ENCODE measurements around the gene GSTM1. TPM values are rescaled to one million over a fixed set of nuclear protein-coding genes. Genes with fewer than 3 reads are reported as not detected.

Gene GSTM1
- polyA plus RNA-seq, 1 donor = 1.1 TPM

DNA sequence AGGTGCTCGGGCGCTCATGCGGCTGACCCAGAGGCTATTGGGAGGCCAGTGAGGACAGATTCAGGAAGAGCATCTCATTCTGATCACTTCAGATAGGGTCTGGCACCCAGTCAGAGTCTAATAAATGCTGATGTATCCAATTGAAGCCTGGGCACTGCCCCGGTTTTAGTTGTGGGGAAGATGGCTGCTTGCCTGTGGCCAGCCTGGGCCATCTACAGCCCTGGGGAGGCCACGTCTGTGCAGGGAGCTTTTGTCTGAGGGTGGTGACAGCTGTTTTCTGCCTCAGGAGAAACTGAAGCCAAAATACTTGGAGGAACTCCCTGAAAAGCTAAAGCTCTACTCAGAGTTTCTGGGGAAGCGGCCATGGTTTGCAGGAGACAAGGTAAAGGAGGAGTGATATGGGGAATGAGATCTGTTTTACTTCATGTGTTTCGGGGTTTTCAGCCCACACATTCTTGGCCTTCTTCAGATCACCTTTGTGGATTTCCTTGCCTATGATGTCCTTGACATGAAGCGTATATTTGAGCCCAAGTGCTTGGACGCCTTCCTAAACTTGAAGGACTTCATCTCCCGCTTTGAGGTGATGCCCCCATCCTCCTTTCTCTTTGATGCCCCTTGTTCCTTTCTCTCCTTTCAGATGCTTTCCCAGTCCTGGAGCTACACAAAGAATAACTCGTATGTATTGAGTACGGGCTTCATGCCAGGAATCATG is 27.2 kb downstream of the GSTM1 start:
- no peaks in the 10 kb centered on the region for H3K9me3 ChIP-seq (ENCODE audit: control insufficient read depth, low read depth, low read length)
- no peaks in the 10 kb centered on the region for H3K4me1 ChIP-seq (ENCODE audit: control insufficient read depth, insufficient read depth, low read length)
- no peaks in the 10 kb centered on the region for H3K36me3 ChIP-seq (ENCODE audit: control insufficient read depth, insufficient read depth, low read length)
- WGBS (ENCODE audit: insufficient coverage, low lambda C conversion rate) = 80% methylated on average over 1 of the region's 12 CpGs
- no peak overlapping the region for H3K27ac ChIP-seq (ENCODE audit: low read length)
- H3K4me3 ChIP-seq (ENCODE audit: low read length) = no peak overlapping the region
- peak in 1 of 2 donors; percentile 1 for DNase-seq
- no peaks in the 10 kb centered on the region for H3K27me3 ChIP-seq (ENCODE audit: control insufficient read depth, insufficient read depth, low read length)

DNA sequence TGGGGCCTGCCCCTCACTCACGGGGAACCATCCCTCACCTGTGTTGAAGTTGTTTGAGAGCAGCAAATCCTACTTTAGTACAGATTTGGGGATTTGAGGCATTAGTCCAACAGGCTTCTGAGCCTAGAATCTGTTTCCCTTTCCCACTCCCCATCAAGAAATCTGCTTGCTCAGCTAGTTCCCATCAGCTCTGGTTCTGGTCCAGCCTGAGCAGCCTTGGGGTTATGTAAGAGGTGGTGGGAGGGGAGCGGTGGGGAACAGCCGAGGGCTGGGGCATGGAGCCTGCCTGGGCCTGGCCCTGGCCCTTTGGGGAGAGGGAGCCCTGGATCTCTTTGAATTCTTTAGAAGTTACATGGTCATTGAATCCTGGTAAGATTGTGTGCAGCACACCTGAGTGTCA is 28.5 kb downstream of the GSTM1 start:
- Histone ChIP-seq H3K36me3 (ENCODE audit: control insufficient read depth, insufficient read depth, low read length) (no peaks in the 10 kb centered on the region), H3K27me3 (ENCODE audit: control insufficient read depth, insufficient read depth, low read length) (no peaks in the 10 kb centered on the region), H3K4me1 (ENCODE audit: control insufficient read depth, insufficient read depth, low read length) (peaks cover 5% of the 10 kb centered on the region), H3K9me3 (ENCODE audit: control insufficient read depth, low read depth, low read length) (no peaks in the 10 kb centered on the region), H3K4me3 (ENCODE audit: low read length) (no peak overlapping the region), H3K27ac (ENCODE audit: low read length) (no peak overlapping the region)
- WGBS (ENCODE audit: insufficient coverage, low lambda C conversion rate) = no CpG with 5 or more reads among the region's 3 CpGs
- DNase-seq = peak in 1 of 2 donors; percentile 0

DNA sequence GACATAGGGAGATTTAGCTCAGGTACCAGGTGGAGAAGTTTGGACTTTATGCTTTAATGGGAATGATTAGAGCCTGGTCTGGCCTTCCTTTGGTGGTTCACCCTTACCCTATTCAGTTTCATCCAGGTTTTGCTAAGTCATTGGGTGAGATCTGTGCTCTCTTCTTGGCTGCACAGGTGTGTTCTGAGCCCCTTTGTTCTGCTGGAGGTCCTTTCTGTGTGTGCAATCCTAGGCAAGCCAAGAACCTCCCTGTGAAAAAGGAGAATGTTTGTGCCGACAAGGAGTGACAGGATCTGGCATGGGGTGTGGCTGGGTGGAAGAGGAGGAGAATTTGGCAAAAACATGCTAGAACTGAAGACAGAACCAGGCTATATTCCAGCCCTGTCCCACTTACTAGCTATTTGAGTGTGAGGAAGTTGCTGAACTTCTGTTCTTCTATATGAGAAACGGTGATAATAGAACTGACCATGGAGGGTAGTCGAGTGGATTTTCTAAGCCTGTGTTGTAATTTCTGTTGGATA is 29.0 kb downstream of the GSTM1 start:
- DNase-seq = peak in 1 of 2 donors; percentile 1
- WGBS (ENCODE audit: insufficient coverage, low lambda C conversion rate) = no CpG with 5 or more reads among the region's 3 CpGs
- H3K36me3 ChIP-seq (ENCODE audit: control insufficient read depth, insufficient read depth, low read length) = no peaks in the 10 kb centered on the region
- no peaks in the 10 kb centered on the region for H3K9me3 ChIP-seq (ENCODE audit: control insufficient read depth, low read depth, low read length)
- H3K4me3 ChIP-seq (ENCODE audit: low read length) = no peak overlapping the region
- H3K4me1 ChIP-seq (ENCODE audit: control insufficient read depth, insufficient read depth, low read length) = peaks cover 5% of the 10 kb centered on the region
- no peaks in the 10 kb centered on the region for H3K27me3 ChIP-seq (ENCODE audit: control insufficient read depth, insufficient read depth, low read length)
- no peak overlapping the region for H3K27ac ChIP-seq (ENCODE audit: low read length)

DNA sequence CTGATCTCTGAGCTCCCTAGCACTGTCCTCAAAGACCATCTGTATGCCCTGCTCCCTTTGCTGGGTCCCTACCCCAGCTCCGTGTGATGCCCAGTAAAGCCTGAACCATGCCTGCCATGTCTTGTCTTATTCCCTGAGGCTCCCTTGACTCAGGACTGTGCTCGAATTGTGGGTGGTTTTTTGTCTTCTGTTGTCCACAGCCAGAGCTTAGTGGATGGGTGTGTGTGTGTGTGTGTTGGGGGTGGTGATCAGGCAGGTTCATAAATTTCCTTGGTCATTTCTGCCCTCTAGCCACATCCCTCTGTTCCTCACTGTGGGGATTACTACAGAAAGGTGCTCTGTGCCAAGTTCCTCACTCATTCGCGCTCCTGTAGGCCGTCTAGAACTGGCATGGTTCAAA is 30.1 kb downstream of the GSTM1 start:
- H3K4me1 ChIP-seq (ENCODE audit: control insufficient read depth, insufficient read depth, low read length) = peaks cover 5% of the 10 kb centered on the region
- no peak for DNase-seq
- 100% methylated on average over 1 of the region's 5 CpGs for WGBS (ENCODE audit: insufficient coverage, low lambda C conversion rate)
- H3K27me3 ChIP-seq (ENCODE audit: control insufficient read depth, insufficient read depth, low read length) = no peaks in the 10 kb centered on the region
- no peak overlapping the region for H3K4me3 ChIP-seq (ENCODE audit: low read length)
- H3K27ac ChIP-seq (ENCODE audit: low read length) = no peak overlapping the region
- H3K36me3 ChIP-seq (ENCODE audit: control insufficient read depth, insufficient read depth, low read length) = no peaks in the 10 kb centered on the region
- no peaks in the 10 kb centered on the region for H3K9me3 ChIP-seq (ENCODE audit: control insufficient read depth, low read depth, low read length)

DNA sequence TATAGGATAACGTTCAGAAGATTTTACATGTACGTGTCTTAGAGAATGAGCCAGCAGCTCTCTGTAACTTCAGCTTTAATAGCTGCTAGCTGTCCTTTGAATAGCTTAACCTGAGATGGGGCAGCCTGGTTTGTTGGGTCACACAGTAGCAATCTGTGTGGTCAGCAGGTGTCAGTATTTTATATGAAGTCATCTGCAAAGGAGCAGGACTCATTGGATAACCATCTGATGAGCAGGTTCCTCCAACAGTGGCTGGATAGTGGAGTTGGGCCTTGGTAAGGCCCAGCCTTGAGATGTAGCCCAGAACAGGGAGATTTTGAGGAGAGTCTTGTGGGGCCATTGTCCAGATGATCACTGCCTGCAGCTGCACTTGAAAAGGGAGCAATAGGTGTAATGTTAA is 30.9 kb downstream of the GSTM1 start:
- peaks cover 5% of the 10 kb centered on the region for H3K4me1 ChIP-seq (ENCODE audit: control insufficient read depth, insufficient read depth, low read length)
- DNase-seq = peak; percentile 31 to 38
- H3K27ac ChIP-seq (ENCODE audit: low read length) = no peak overlapping the region
- H3K4me3 ChIP-seq (ENCODE audit: low read length) = no peak overlapping the region
- H3K36me3 ChIP-seq (ENCODE audit: control insufficient read depth, insufficient read depth, low read length) = no peaks in the 10 kb centered on the region
- no peaks in the 10 kb centered on the region for H3K9me3 ChIP-seq (ENCODE audit: control insufficient read depth, low read depth, low read length)
- H3K27me3 ChIP-seq (ENCODE audit: control insufficient read depth, insufficient read depth, low read length) = no peaks in the 10 kb centered on the region
- no CpG with 5 or more reads among the region's 2 CpGs for WGBS (ENCODE audit: insufficient coverage, low lambda C conversion rate)

DNA sequence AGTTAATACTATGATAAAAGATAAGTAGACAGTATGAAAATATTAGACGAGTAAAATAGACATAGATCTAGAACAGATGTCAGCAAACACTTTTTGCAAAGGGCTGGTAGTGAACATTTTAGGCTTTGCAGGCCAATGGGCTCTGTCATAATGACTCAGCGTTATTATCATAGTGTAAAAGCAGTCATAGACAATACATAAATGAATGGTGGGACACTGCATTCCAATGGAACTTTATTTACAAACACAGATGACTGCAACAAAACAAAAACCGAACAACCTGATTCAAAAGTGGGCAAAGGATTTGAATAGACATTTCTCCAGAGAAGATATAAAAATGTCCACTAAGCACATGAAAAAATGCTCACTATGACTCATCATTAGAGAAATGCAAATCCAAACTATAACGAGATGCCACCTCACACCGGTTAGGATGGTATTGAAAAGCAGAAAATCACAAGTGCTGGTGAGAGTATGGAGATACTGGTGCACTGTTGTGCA is 31.8 kb downstream of the GSTM1 start:
- no peak overlapping the region for H3K27ac ChIP-seq (ENCODE audit: low read length)
- H3K9me3 ChIP-seq (ENCODE audit: control insufficient read depth, low read depth, low read length) = no peaks in the 10 kb centered on the region
- 86% methylated on average over 1 of the region's 5 CpGs for WGBS (ENCODE audit: insufficient coverage, low lambda C conversion rate)
- H3K36me3 ChIP-seq (ENCODE audit: control insufficient read depth, insufficient read depth, low read length) = no peaks in the 10 kb centered on the region
- H3K27me3 ChIP-seq (ENCODE audit: control insufficient read depth, insufficient read depth, low read length) = no peaks in the 10 kb centered on the region
- H3K4me3 ChIP-seq (ENCODE audit: low read length) = no peak overlapping the region
- peaks cover 5% of the 10 kb centered on the region for H3K4me1 ChIP-seq (ENCODE audit: control insufficient read depth, insufficient read depth, low read length)
- DNase-seq = no peak

DNA sequence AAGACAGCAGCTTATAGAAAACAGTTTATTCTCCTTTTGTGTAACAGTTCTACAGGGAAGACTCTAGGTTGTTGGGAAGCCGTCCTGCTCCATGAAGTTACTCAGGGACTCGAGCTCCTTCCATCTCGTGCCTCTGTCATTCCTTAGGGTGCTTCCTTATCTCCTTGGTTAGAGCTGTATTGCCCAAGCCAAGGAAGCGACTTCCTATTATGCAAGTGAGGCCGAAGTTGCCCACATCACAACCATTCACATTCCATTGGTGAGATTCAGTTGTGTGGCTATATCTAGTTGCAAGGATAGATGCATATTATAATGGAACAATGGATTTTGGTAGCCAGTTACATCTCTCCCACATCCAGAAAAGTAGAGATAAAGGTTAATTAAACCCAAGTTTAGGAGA is 33.4 kb downstream of the GSTM1 start:
- no peaks in the 10 kb centered on the region for H3K36me3 ChIP-seq (ENCODE audit: control insufficient read depth, insufficient read depth, low read length)
- no CpG with 5 or more reads among the region's 5 CpGs for WGBS (ENCODE audit: insufficient coverage, low lambda C conversion rate)
- no peaks in the 10 kb centered on the region for H3K9me3 ChIP-seq (ENCODE audit: control insufficient read depth, low read depth, low read length)
- H3K4me1 ChIP-seq (ENCODE audit: control insufficient read depth, insufficient read depth, low read length) = peaks cover 5% of the 10 kb centered on the region
- DNase-seq = peak; percentile 79 to 81
- no peaks in the 10 kb centered on the region for H3K27me3 ChIP-seq (ENCODE audit: control insufficient read depth, insufficient read depth, low read length)
- H3K27ac ChIP-seq (ENCODE audit: low read length) = peak overlapping the region; percentile 41
- H3K4me3 ChIP-seq (ENCODE audit: low read length) = no peak overlapping the region

DNA sequence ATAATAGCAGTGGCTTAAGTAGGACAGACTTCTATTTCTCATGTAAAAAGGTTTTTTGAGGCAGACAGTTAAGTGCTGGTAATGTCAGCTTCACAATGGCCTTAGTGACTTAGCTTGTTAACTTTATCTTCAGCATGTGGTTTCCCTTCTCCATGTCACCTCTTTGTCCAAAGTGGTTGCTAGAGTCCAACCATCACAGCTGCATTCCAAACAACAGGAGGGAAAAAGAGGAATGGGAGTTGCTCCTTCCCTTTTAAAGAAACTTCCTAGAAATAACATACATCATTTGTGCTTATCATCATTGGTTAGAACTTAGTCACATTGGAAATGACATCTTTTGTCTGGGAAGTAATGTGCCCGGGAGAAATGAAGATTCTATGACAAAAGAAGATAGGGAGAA is 34.4 kb downstream of the GSTM1 start:
- no peaks in the 10 kb centered on the region for H3K9me3 ChIP-seq (ENCODE audit: control insufficient read depth, low read depth, low read length)
- no peaks in the 10 kb centered on the region for H3K27me3 ChIP-seq (ENCODE audit: control insufficient read depth, insufficient read depth, low read length)
- DNase-seq = no peak
- no peaks in the 10 kb centered on the region for H3K36me3 ChIP-seq (ENCODE audit: control insufficient read depth, insufficient read depth, low read length)
- WGBS (ENCODE audit: insufficient coverage, low lambda C conversion rate) = 100% methylated on average over 1 of the region's 1 CpG
- H3K4me3 ChIP-seq (ENCODE audit: low read length) = no peak overlapping the region
- peaks cover 5% of the 10 kb centered on the region for H3K4me1 ChIP-seq (ENCODE audit: control insufficient read depth, insufficient read depth, low read length)
- peak overlapping the region; percentile 12 for H3K27ac ChIP-seq (ENCODE audit: low read length)

DNA sequence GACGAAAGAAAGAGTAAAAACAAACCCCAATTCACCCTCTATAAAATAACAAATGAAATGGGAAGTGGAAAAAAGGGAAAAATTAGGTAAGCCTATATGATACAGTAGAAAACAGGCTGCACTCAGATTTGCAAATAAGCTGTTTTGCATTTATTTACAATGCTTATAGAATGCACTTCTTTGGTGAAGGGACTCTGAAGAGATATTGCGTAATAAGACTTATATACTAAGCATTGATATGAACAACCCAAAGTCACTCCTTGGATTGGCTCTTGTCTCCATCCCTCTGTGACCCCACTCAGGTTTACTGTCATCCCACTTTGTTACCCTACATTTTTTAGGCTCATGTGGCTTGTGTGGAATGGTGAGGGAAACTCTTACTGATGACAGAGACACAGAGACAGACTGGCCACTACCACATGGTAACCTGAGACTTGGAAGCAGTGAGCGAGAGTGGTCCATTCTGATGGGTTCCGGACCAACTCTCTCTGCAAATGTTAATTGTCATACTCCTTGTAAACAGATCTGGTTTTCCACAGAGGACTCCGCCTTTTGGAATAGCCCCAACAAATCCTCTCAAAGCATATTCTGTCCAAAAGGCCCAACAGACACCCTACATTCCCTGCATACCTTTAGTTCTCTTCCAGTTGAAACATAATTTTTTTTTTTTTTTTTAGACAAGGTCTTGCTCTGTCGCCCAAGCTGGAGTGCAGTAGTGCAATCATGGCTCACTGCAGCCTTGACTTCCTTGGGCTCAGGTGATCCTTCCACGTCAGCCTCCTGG is 35.5 kb downstream of the GSTM1 start:
- Histone ChIP-seq H3K9me3 (ENCODE audit: control insufficient read depth, low read depth, low read length) (no peaks in the 10 kb centered on the region), H3K4me3 (ENCODE audit: low read length) (no peak overlapping the region), H3K27ac (ENCODE audit: low read length) (no peak overlapping the region), H3K27me3 (ENCODE audit: control insufficient read depth, insufficient read depth, low read length) (no peaks in the 10 kb centered on the region), H3K36me3 (ENCODE audit: control insufficient read depth, insufficient read depth, low read length) (no peaks in the 10 kb centered on the region), H3K4me1 (ENCODE audit: control insufficient read depth, insufficient read depth, low read length) (peaks cover 5% of the 10 kb centered on the region)
- 100% methylated on average over 1 of the region's 7 CpGs for WGBS (ENCODE audit: insufficient coverage, low lambda C conversion rate)
- DNase-seq = no peak

DNA sequence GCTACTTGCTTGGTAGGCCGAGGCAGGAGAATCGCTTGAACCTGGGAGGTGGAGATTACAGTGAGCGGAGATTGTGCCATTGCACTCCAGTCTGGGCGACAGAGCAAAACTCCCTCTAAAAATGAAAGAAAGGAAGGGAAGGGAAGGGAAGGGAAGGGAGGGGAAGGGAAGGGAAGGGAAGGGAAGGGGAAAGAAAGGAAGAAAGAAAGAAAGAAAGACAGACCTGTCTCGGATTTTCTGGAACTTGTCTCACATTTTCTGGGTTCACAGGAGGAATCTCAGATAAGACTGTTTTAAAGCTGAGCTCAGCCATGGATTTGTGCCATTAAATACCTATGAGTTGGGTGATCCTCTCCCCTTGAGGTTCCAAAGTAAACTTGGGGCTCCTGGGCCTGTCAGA is 37.3 kb downstream of the GSTM1 start:
- Histone ChIP-seq H3K27me3 (ENCODE audit: control insufficient read depth, insufficient read depth, low read length) (no peaks in the 10 kb centered on the region), H3K36me3 (ENCODE audit: control insufficient read depth, insufficient read depth, low read length) (no peaks in the 10 kb centered on the region), H3K4me3 (ENCODE audit: low read length) (no peak overlapping the region), H3K4me1 (ENCODE audit: control insufficient read depth, insufficient read depth, low read length) (peaks cover 17% of the 10 kb centered on the region), H3K9me3 (ENCODE audit: control insufficient read depth, low read depth, low read length) (no peaks in the 10 kb centered on the region), H3K27ac (ENCODE audit: low read length) (no peak overlapping the region)
- WGBS (ENCODE audit: insufficient coverage, low lambda C conversion rate) = no CpG with 5 or more reads among the region's 5 CpGs
- DNase-seq = no peak

Data from large intestine (tissue), 3 donors.